ENCODE results near the gene HINFP. TPM values are rescaled to one million over a fixed set of nuclear protein-coding genes. Genes with fewer than 3 reads are reported as not detected.

HINFP gene
- total RNA-seq, 2 donors from 2014 or later: 43.8 to 44.8 TPM

DNA sequence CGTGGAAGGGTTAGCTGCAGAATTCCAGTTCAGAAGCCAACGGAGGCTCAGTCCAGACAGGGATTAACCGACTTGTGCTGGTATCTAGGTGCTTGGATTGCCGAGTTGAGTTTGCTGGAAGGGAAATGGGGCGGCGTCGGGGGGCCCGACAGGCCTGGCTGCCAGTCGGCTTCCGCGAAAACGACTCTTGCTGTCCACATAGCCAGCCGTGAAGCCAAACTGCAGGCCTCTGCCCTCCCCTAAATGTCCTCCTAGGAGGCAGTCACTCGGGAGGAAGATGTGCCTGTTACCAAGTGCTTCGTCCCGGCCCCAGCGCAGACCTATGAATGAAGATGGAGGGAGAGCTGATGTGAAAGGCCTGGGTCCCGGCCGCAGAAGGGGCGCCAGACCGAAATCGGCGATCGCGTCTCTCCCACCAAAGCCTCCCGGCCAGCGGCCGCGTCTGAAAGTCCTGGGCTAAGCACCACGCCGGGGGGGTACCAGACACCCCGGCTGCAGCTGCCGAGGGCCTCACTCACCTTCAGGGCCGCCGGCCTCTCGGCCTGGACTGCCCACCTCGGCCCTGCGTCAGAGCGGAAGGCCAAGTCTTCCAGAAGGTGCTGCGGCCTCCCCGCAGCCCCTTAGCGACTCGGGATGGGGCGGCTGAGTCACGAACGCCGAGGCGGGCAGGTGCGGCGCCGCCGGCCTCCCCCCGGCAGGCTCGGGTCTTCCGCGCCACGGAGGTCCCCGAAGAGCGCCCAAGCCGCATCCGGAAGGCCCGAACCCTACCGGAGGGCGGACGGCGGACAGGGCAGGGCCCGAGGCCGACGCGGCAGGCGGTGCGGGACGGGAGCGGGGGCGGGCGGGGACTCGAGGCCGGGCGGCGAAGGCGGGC is 27.2 kb upstream of the HINFP start:
- H3K9me3 Mint-ChIP-seq: no peaks in the 10 kb centered on the region
- Histone ChIP-seq H3K4me1 (ENCODE audit: control insufficient read depth, insufficient read depth, low read length) (peaks cover 11% of the 10 kb centered on the region), H3K27ac (ENCODE audit: low read depth, low read length) (peak overlapping the region; percentile 42), H3K27me3 (ENCODE audit: control insufficient read depth, insufficient read depth, low read length, poor library complexity, severe bottlenecking) (no peaks in the 10 kb centered on the region), H3K9me3 (ENCODE audit: control insufficient read depth, low read length) (no peaks in the 10 kb centered on the region), H3K4me3 (ENCODE audit: low read length) (peak overlapping the region; percentile 97), H3K9ac (ENCODE audit: extremely low read depth, low read length, poor library complexity, severe bottlenecking) (peak overlapping the region; percentile 93), H3K36me3 (ENCODE audit: control insufficient read depth, insufficient read depth, low read length) (peaks cover 67% of the 10 kb centered on the region)
- no peaks in the 10 kb centered on the region for H3K27me3 Mint-ChIP-seq (ENCODE audit: insufficient read depth)
- peaks cover 46% of the 10 kb centered on the region for H3K36me3 Mint-ChIP-seq (ENCODE audit: low read depth)
- peak overlapping the region; percentile 95 for H3K27ac Mint-ChIP-seq
- TF ChIP-seq, protein P1, sequence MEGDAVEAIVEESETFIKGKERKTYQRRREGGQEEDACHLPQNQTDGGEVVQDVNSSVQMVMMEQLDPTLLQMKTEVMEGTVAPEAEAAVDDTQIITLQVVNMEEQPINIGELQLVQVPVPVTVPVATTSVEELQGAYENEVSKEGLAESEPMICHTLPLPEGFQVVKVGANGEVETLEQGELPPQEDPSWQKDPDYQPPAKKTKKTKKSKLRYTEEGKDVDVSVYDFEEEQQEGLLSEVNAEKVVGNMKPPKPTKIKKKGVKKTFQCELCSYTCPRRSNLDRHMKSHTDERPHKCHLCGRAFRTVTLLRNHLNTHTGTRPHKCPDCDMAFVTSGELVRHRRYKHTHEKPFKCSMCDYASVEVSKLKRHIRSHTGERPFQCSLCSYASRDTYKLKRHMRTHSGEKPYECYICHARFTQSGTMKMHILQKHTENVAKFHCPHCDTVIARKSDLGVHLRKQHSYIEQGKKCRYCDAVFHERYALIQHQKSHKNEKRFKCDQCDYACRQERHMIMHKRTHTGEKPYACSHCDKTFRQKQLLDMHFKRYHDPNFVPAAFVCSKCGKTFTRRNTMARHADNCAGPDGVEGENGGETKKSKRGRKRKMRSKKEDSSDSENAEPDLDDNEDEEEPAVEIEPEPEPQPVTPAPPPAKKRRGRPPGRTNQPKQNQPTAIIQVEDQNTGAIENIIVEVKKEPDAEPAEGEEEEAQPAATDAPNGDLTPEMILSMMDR (conservative IDR thresholded peaks at IDR 0.05): no peak
- WGBS, 2 experiments (ENCODE audit: insufficient coverage in 1 of 2, insufficient read length in 1 of 2): 0% methylated on average over 29 to 81 of the region's 81 CpGs
- DNase-seq: peak; percentile 64
- H3K4me3 Mint-ChIP-seq: peak overlapping the region; percentile 93
- peaks cover 15% of the 10 kb centered on the region for H3K4me1 Mint-ChIP-seq

DNA sequence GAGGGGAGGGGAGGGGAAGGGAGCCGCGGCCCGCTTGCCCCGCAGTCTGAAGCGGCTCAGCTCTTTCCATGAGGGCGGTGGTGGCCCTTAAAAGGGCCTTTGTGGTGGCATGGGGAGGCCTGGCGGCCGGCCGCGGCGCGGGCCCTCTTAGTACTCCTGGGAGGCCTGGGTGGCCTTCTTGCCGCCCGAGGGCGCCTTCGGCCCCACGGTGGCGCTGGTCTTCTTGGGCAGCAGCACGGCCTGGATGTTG is 26.6 kb upstream of the HINFP start:
- peaks cover 46% of the 10 kb centered on the region for H3K36me3 Mint-ChIP-seq (ENCODE audit: low read depth)
- TF ChIP-seq, protein P1 (conservative IDR thresholded peaks at IDR 0.05): peak; percentile 83
- H3K27me3 Mint-ChIP-seq (ENCODE audit: insufficient read depth): no peaks in the 10 kb centered on the region

GRCh38 chr11:119095066-119095880 is 26.1 kb upstream of the HINFP start:
- Histone ChIP-seq H3K27ac (ENCODE audit: low read depth, low read length) (peak overlapping the region; percentile 87), H3K27me3 (ENCODE audit: control insufficient read depth, insufficient read depth, low read length, poor library complexity, severe bottlenecking) (no peaks in the 10 kb centered on the region), H3K4me1 (ENCODE audit: control insufficient read depth, insufficient read depth, low read length) (peaks cover 11% of the 10 kb centered on the region), H3K4me3 (ENCODE audit: low read length) (peak overlapping the region; percentile 97), H3K9me3 (ENCODE audit: control insufficient read depth, low read length) (no peaks in the 10 kb centered on the region), H3K9ac (ENCODE audit: extremely low read depth, low read length, poor library complexity, severe bottlenecking) (peak overlapping the region; percentile 93), H3K36me3 (ENCODE audit: control insufficient read depth, insufficient read depth, low read length) (peaks cover 67% of the 10 kb centered on the region)
- no peaks in the 10 kb centered on the region for H3K9me3 Mint-ChIP-seq
- peak overlapping the region; percentile 93 for H3K4me3 Mint-ChIP-seq
- whole genome bisulfite sequencing, 2 experiments (ENCODE audit: insufficient coverage in 1 of 2, insufficient read length in 1 of 2): 0% methylated on average over 35 to 79 of the region's 79 CpGs
- H3K36me3 Mint-ChIP-seq (ENCODE audit: low read depth): peaks cover 50% of the 10 kb centered on the region
- TF ChIP-seq, protein P1 (conservative IDR thresholded peaks at IDR 0.05): peak; percentile 48
- peaks cover 18% of the 10 kb centered on the region for H3K4me1 Mint-ChIP-seq
- H3K27me3 Mint-ChIP-seq (ENCODE audit: insufficient read depth): no peaks in the 10 kb centered on the region
- peak overlapping the region; percentile 95 for H3K27ac Mint-ChIP-seq
- DNase-seq: peak; percentile 100

More for the DNA sequence above, 26.6 kb upstream of the HINFP start:
- Mint-ChIP-seq H3K4me3 (peak overlapping the region; percentile 93), H3K4me1 (peaks cover 15% of the 10 kb centered on the region), H3K9me3 (no peaks in the 10 kb centered on the region), H3K27ac (peak overlapping the region; percentile 95)
- Histone ChIP-seq H3K36me3 (ENCODE audit: control insufficient read depth, insufficient read depth, low read length) (peaks cover 67% of the 10 kb centered on the region), H3K27me3 (ENCODE audit: control insufficient read depth, insufficient read depth, low read length, poor library complexity, severe bottlenecking) (no peaks in the 10 kb centered on the region), H3K27ac (ENCODE audit: low read depth, low read length) (no peak overlapping the region), H3K4me1 (ENCODE audit: control insufficient read depth, insufficient read depth, low read length) (peaks cover 11% of the 10 kb centered on the region), H3K9me3 (ENCODE audit: control insufficient read depth, low read length) (no peaks in the 10 kb centered on the region), H3K9ac (ENCODE audit: extremely low read depth, low read length, poor library complexity, severe bottlenecking) (peak overlapping the region; percentile 93), H3K4me3 (ENCODE audit: low read length) (peak overlapping the region; percentile 97)
- no peak for DNase-seq
- WGBS, 2 experiments (ENCODE audit: insufficient coverage in 1 of 2, insufficient read length in 1 of 2): 0 to 2% methylated on average over 10 to 19 of the region's 19 CpGs
